OCI-LY3 (cell line): Measurements from ENCODE around the gene IL17RD.

Source experiments
- H2AFZ ChIP-seq: fragments of 200-600, 300-600 bp; shearing (Covaris generic); 2 replicates; pipeline ENCODE4 v1.6.0; 2014; ENCODE audit warnings: antibody characterized with exemption, low read depth, low read length
- H3K27ac ChIP-seq: fragments of 200-600, 300-600 bp; sonication (generic); 2 replicates; pipeline ENCODE4 v1.5.1; 2014; ENCODE audit warnings: mild to moderate bottlenecking, low read length, moderate library complexity, mixed read lengths
- H3K27me3 ChIP-seq: fragments of 200-600, 300-600 bp; sonication (generic); 2 replicates; pipeline ENCODE4 v1.6.1; 2014; ENCODE audit warnings: low read depth, low read length, mixed read lengths
- H3K36me3 ChIP-seq: fragments of 200-600, 300-600 bp; sonication (generic); replicated peaks from 2 replicates; pipeline ENCODE3; 2014; ENCODE audit warnings: low read depth, low read length, mixed read lengths
- H3K4me1 ChIP-seq: fragments of 300-600, 200-600 bp; sonication (generic); 2 replicates; pipeline ENCODE4 v1.6.1; 2014; ENCODE audit warnings: low read length, mixed read lengths
- H3K4me2 ChIP-seq: fragments of 200-600, 300-600 bp; sonication (generic); 2 replicates; pipeline ENCODE4 v1.6.1; 2014; ENCODE audit warnings: low read length, mixed read lengths
- H3K4me3 ChIP-seq: fragments of 300-600, 200-600 bp; sonication (generic); 2 replicates; pipeline ENCODE4 v1.5.1; 2014; ENCODE audit warnings: antibody characterized with exemption, mild to moderate bottlenecking, low read length, moderate library complexity
- H3K79me2 ChIP-seq: fragments of 300-600, 200-600 bp; shearing (Covaris generic); 2 replicates; pipeline ENCODE4 v1.6.1; 2014; ENCODE audit warnings: mild to moderate bottlenecking, low read length, mixed read lengths
- H3K9ac ChIP-seq: fragments of 300-600, 200-600 bp; shearing (Covaris generic); 2 replicates; pipeline ENCODE4 v1.6.0; 2014; ENCODE audit warnings: mild to moderate bottlenecking, low read length, moderate library complexity
- H3K9me3 ChIP-seq: fragments of 200-600, 300-600 bp; shearing (Covaris generic); 2 replicates; pipeline ENCODE4 v1.6.1; 2014; ENCODE audit warnings: low read length, mixed read lengths; ENCODE audit not compliant: insufficient read depth
- H4K20me1 ChIP-seq: fragments of 200-600, 300-600 bp; sonication (generic); 2 replicates; pipeline ENCODE4 v1.6.1; 2016; ENCODE audit warnings: low read length, mixed read lengths; ENCODE audit not compliant: insufficient read depth
- CTCF ChIP-seq: fragments of 200-600, 300-600 bp; sonication (generic); IDR thresholded peaks from 2 replicates; pipeline ENCODE4 v1.5.1; 2014; ENCODE audit warnings: antibody characterized with exemption, low read length, low read depth
- EZH2phosphoT487 ChIP-seq: fragments of 200-600 bp; shearing (Covaris generic); IDR thresholded peaks from 2 replicates; pipeline ENCODE4 v1.6.1; 2018; ENCODE audit warnings: antibody characterized with exemption, mixed run types, low read depth

The IL17RD gene

GRCh38 chr3:57173687-57174086 lies 8.5 kb upstream of the IL17RD start:
- Histone ChIP-seq H3K9me3 (no peaks in the 10 kb centered on the region), H3K4me3 (no peak overlapping the region), H3K79me2 (no peaks in the 10 kb centered on the region), H3K27ac (no peak overlapping the region), H3K27me3 (peaks cover 31% of the 10 kb centered on the region), H3K36me3 (no peaks in the 10 kb centered on the region), H3K9ac (no peak overlapping the region), H2AFZ (no peak overlapping the region), H4K20me1 (no peaks in the 10 kb centered on the region), H3K4me2 (no peak overlapping the region), H3K4me1 (peaks cover 9% of the 10 kb centered on the region)
- TF ChIP-seq CTCF (no peak), EZH2phosphoT487 (no peak)

GRCh38 chr3:57170946-57171345 lies 5.8 kb upstream of the IL17RD start:
- H3K79me2 ChIP-seq, result no peaks in the 10 kb centered on the region
- no peaks in the 10 kb centered on the region for H4K20me1 ChIP-seq
- H3K27me3 ChIP-seq, result peaks cover 45% of the 10 kb centered on the region

GRCh38 chr3:57169872-57170623 lies 4.9 kb upstream of the IL17RD start:
- H4K20me1 ChIP-seq, result no peaks in the 10 kb centered on the region
- peak overlapping the region; percentile 99 for H2AFZ ChIP-seq
- peaks cover 47% of the 10 kb centered on the region for H3K27me3 ChIP-seq
- no peak for TF ChIP-seq EZH2phosphoT487
- TF ChIP-seq CTCF, result peak; percentile 96
- peak overlapping the region; percentile 92 for H3K4me3 ChIP-seq
- peak overlapping the region; percentile 99 for H3K4me2 ChIP-seq
- no peaks in the 10 kb centered on the region for H3K79me2 ChIP-seq
- H3K9ac ChIP-seq, result peak overlapping the region; percentile 72
- H3K36me3 ChIP-seq, result no peaks in the 10 kb centered on the region
- no peak overlapping the region for H3K27ac ChIP-seq
- H3K4me1 ChIP-seq, result peaks cover 9% of the 10 kb centered on the region
- H3K9me3 ChIP-seq, result no peaks in the 10 kb centered on the region

More at GRCh38 chr3:57170946-57171345, 5.8 kb upstream of the IL17RD start:
- peak overlapping the region; percentile 72; the same call in 1 of the 2 replicates for H3K9ac ChIP-seq
- no peaks in the 10 kb centered on the region for H3K9me3 ChIP-seq
- peak overlapping the region; percentile 99; the same call in 1 of the 2 replicates for H3K4me2 ChIP-seq
- peaks cover 9% of the 10 kb centered on the region for H3K4me1 ChIP-seq
- 0 out of 2 replicates have a peak overlapping the region, but pooled peaks have one; percentile 99 for H2AFZ ChIP-seq
- no peaks in the 10 kb centered on the region for H3K36me3 ChIP-seq
- 0 out of 2 replicates have a peak overlapping the region, but pooled peaks have one; percentile 92 for H3K4me3 ChIP-seq
- H3K27ac ChIP-seq, result no peak overlapping the region
- TF ChIP-seq CTCF (no peak), EZH2phosphoT487 (no peak)

- Histone ChIP-seq H3K27me3 (peaks cover 56% of the 10 kb centered on the region), H3K4me2 (no peak overlapping the region), H2AFZ (no peak overlapping the region), H3K27ac (no peak overlapping the region), H3K36me3 (no peaks in the 10 kb centered on the region), H3K9me3 (no peaks in the 10 kb centered on the region), H3K4me3 (no peak overlapping the region), H3K79me2 (no peaks in the 10 kb centered on the region), H4K20me1 (no peaks in the 10 kb centered on the region), H3K4me1 (peaks cover 16% of the 10 kb centered on the region), H3K9ac (no peak overlapping the region)
- no peak for TF ChIP-seq EZH2phosphoT487
- no peak for TF ChIP-seq CTCF
Observed at GRCh38 chr3:57169108-57169507, 4.0 kb upstream of the IL17RD start.
